AG04449 (cell line): ENCODE results near the gene FAR1.
"Not testable (repeated sequence)": the region's sequence is repeated elsewhere in the genome, so short reads cannot be mapped to it uniquely, and the experiment has no call there.

Experiments used
- CTCF ChIA-PET: fragments of 350-600 bp; formaldehyde crosslinking; extraction: SDS; loops from one replicate; lab custom pipeline; 2021; ENCODE audit warnings: antibody characterized with exemption; lab: Yijun Ruan, JAX
- POLR2A ChIA-PET: fragments of 400-600, 350-600 bp; formaldehyde crosslinking; extraction: SDS; loops from one replicate; lab custom pipeline; 2020; ENCODE audit warnings: antibody characterized with exemption, inconsistent platforms; lab: Yijun Ruan, JAX
- DNase-seq: peaks from one replicate; pipeline ENCODE4 v3.0.0-alpha.2; 2010; ENCODE audit warnings: low read depth, low spot score
- H3K4me3 ChIP-seq: 2 replicates; pipeline ENCODE4 v1.5.1; 2011; ENCODE audit warnings: low read depth, mild to moderate bottlenecking, control low read depth, low read length
- CTCF ChIP-seq: IDR thresholded peaks from one replicate; pipeline ENCODE4 v1.5.1; 2011; ENCODE audit warnings: mild to moderate bottlenecking, moderate library complexity, low read length, control low read depth, inconsistent platforms; ENCODE audit not compliant: insufficient read depth; ENCODE audit errors: missing control alignments

FAR1 gene

GRCh38 chr11:13728076-13728475 is 59.6 kb downstream of the FAR1 start:
- no peak overlapping the region for H3K4me3 ChIP-seq
- POLR2A ChIA-PET: no interaction called here
- TF ChIP-seq CTCF: no peak
- CTCF ChIA-PET: interaction anchor here (0.9 kb wide), 1 partner anchor 11 kb away, joined by 3 read pairs; no protein-coding TSS in a partner anchor
- DNase-seq: no peak

- no peak overlapping the region for H3K4me3 ChIP-seq
- DNase-seq: no peak
- POLR2A ChIA-PET: no interaction called here
- CTCF ChIA-PET: no interaction called here
- no peak for TF ChIP-seq CTCF
Observed at GRCh38 chr11:13734530-13734929, 66.1 kb downstream of the FAR1 start.

DNA sequence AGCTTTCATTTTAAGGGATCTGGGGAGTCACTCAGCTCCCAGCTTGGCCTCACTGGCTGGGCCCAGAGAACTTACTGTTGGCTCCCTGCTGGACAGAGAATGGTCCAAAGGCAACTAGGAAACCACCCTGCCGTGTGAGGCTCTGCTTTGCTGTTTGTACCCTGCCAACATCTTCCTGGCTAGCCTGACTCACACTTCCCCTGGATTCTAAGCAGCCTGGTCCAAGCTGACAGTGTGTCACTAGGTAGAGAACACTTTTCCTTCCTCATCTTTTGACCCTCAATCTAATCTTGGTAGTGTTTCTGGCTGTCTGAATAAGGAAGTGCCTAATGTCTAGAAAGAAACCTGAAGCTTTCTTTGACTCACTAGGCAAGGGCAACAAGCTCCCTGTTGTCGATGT is 76.7 kb downstream of the FAR1 start:
- POLR2A ChIA-PET: no interaction called here
- CTCF ChIA-PET: no interaction called here
- TF ChIP-seq CTCF: no peak
- DNase-seq: no peak
- no peak overlapping the region for H3K4me3 ChIP-seq

DNA sequence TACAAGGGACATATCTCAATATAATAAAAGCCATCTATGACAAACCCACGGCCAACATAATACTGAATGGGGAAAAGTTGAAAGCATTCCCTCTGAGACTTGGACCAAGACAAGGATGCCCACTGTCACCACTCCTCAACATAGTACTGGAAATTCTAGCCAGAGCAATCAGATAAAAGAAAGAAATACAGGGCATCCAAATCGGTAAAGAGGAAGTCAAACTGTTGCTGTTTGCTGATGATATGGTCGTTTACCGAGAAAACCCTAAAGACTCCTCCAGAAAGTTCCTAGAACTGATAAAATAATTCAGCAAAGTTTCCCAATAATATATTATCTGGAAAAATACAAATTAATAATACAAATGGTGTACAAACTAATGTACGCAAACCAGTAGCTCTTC is 84.8 kb downstream of the FAR1 start:
- H3K4me3 ChIP-seq, DNase-seq, CTCF ChIA-PET, POLR2A ChIA-PET: not testable (repeated sequence)

DNA sequence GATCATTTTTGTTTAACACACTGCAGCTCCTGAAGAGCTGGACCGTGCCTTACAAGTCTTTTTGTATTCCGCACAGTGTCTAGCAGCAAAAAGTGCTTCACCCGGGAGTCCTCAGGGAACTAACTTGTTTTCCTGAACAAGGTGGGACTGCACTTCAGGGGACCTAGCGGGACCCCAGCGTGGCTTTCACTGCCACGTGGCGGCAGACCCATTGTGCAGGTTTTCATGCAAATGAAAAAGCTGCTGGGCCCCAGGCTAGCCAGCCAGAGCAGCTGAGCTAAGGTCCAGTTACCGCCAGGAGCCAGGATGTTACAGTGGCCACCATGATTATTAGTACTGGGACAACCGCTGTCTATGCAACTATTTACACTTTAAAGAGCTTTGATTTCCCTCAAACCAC is 90.6 kb downstream of the FAR1 start:
- CTCF ChIA-PET: interaction anchor here (3.0 kb wide), 1 partner anchor 13 kb away, joined by 18 read pairs; no protein-coding TSS in a partner anchor
- no peak overlapping the region for H3K4me3 ChIP-seq
- no peak for DNase-seq
- POLR2A ChIA-PET: no interaction called here
- no peak for TF ChIP-seq CTCF

DNA sequence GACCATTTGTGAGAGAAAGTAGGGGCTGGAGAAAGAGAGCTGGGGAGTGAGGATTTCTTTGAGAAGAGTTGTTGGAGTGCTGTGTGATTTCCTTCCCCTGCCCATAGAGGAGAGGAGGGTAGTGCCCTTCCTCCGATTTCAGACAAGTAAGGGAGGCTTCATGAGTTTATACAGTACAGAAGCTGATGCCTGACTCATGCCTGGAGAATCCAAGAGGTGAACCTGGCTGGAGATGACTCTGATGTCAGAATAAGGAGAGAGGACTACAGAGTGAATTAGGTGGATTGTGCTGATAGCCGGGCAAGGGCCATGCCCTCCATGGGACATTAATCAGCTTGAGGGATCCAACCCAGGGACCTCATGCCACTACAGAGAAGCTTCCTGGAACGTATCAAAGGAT is 91.6 kb downstream of the FAR1 start:
- POLR2A ChIA-PET: no interaction called here
- CTCF ChIA-PET: interaction anchor here (3.0 kb wide), 1 partner anchor 12 kb away, joined by 18 read pairs; no protein-coding TSS in a partner anchor
- DNase-seq: no peak
- H3K4me3 ChIP-seq: no peak overlapping the region
- TF ChIP-seq CTCF: no peak

DNA sequence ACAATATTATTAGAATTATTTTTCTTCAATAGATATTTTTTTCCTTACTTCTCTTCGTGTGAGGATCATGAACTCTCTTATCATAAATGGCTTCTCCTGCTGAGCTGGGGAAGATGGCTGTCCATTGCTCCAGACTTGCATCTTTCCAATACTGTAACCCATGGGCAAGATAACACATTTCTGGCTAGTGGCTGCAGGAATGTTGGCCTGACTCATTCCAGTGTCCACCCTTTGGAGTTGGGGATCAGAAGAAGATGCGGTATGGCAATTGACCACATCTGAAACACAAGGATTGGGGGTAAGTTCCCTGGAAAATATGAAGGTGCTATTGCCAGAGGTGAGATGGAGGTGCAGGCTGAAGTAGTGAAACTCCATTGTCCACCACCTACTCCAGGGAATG is 92.8 kb downstream of the FAR1 start:
- POLR2A ChIA-PET: no interaction called here
- TF ChIP-seq CTCF: no peak
- no peak overlapping the region for H3K4me3 ChIP-seq
- CTCF ChIA-PET: interaction anchor here (3.0 kb wide), 1 partner anchor 11 kb away, joined by 18 read pairs; no protein-coding TSS in a partner anchor
- no peak for DNase-seq
